ENCODE measurements around the gene HNRNPUL1.

DNA sequence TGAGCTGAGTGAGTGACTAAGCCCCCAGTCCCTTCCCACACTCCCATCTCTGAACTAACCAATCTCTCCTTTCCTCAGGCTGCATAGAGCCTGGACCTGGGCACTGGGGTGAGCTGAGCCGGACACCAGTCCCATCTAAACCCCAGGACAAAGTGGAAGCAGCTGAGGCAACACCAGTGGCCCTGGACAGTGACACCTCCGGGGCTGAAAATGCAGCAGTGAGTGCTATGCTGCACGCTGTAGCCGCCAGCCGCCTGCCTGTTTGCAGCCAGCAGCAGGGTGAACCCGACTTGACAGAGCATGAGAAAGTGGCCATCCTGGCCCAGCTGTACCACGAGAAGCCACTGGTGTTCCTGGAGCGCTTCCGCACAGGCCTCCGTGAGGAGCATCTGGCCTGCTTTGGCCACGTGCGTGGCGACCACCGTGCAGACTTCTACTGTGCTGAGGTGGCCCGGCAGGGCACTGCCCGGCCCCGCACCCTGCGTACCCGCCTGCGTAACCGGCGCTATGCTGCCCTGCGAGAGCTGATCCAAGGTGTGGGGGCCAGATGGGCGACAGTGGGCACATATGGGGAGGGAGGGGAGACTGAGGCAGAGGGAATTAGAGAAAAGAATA lies 52.2 kb downstream of the HNRNPUL1 start:
- TF ChIP-seq, protein P1, sequence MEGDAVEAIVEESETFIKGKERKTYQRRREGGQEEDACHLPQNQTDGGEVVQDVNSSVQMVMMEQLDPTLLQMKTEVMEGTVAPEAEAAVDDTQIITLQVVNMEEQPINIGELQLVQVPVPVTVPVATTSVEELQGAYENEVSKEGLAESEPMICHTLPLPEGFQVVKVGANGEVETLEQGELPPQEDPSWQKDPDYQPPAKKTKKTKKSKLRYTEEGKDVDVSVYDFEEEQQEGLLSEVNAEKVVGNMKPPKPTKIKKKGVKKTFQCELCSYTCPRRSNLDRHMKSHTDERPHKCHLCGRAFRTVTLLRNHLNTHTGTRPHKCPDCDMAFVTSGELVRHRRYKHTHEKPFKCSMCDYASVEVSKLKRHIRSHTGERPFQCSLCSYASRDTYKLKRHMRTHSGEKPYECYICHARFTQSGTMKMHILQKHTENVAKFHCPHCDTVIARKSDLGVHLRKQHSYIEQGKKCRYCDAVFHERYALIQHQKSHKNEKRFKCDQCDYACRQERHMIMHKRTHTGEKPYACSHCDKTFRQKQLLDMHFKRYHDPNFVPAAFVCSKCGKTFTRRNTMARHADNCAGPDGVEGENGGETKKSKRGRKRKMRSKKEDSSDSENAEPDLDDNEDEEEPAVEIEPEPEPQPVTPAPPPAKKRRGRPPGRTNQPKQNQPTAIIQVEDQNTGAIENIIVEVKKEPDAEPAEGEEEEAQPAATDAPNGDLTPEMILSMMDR (IDR thresholded peaks at IDR 0.05), result no peak
- TF ChIP-seq POLR2A (IDR thresholded peaks at IDR 0.05), result no peak
